GM21360 (cell line): ENCODE measurements around the gene PAFAH2.

ENCODE experiments used
- ATAC-seq: cut with Tn5 transposase; IDR thresholded peaks from one replicate; pipeline ENCODE4 v1.9.1; 2021; ENCODE audit warnings: mild to moderate bottlenecking, moderate library complexity; ENCODE audit not compliant: unreplicated experiment

PAFAH2 gene

DNA sequence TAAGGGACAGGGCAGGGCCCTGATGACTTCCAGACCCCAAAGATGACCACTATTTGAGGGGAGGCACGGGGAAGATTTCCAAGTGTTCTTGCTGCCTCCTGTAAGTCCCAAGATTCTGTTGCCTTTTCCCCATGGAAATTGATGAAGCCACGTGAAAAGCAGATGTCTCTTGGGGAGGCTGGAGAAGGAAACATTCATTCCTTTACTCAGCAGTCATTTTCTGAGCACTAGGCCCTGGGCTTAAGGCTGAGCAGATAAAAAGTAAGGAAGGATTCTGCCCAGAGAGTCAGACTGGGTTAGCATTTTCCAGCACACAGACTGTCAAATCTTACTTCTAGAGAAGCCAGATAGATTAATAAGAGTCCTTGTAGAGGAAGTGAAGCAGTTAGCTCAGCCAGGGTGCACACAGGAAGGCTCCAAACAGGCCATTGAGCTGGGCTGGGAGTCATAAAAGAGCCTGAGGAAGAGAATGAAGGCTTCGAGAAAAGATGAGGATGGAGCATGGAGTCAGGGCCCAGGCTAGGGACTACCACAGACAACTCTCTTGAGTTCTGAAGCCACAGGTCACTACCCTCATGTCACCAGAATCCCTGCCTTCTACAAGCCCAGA lies 33.9 kb upstream of the PAFAH2 start:
- ATAC-seq = no peak

DNA sequence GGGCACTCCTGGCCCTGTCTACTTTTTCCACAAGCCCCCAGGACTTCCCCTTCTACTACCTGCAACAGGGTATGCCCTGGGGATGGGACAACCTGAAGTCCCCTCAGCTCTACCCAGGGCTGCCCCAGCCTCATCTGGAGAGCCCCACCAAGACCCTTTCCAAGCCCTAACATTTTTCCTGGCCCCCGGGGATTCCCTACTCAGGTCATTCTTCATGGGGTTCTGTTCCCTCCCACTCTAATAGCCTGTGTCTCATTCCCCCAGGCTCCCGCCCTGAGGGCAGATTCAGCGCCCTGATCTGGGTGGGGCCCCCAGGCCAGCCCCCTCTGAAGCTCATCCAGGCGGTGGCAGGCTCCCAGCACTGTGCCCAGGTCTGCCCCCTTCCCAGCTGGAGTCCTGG lies 33.3 kb upstream of the PAFAH2 start:
- ATAC-seq = no peak

DNA sequence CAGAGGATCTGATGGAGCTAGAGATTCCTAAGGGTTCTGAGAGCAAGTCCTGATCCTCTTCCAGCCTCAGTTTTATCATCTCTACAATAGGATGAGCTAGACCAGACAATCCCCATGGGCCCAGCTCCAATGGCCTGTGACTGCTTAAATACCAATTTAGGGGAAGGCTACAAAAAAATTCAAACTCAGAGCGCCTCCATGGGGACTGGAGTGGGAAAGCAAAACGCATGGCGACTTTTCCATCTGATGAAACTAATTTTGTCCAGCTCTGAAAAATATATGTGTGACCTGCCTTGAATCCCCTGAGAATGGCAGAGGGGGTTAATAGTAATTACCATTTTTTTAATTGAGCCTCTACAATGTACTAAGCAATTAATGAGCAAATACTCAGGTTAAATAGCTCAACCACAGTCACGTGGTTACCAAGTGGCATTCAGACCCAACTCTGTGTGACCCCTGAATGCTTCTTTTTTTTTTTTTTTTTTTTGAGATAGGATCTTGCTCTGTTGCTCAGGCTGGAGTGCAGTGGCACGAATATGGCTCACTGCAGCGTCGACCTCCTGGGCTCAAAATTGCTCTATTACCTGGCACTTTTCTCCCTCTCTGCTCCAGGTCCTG lies 32.1 kb upstream of the PAFAH2 start:
- no peak for ATAC-seq

DNA sequence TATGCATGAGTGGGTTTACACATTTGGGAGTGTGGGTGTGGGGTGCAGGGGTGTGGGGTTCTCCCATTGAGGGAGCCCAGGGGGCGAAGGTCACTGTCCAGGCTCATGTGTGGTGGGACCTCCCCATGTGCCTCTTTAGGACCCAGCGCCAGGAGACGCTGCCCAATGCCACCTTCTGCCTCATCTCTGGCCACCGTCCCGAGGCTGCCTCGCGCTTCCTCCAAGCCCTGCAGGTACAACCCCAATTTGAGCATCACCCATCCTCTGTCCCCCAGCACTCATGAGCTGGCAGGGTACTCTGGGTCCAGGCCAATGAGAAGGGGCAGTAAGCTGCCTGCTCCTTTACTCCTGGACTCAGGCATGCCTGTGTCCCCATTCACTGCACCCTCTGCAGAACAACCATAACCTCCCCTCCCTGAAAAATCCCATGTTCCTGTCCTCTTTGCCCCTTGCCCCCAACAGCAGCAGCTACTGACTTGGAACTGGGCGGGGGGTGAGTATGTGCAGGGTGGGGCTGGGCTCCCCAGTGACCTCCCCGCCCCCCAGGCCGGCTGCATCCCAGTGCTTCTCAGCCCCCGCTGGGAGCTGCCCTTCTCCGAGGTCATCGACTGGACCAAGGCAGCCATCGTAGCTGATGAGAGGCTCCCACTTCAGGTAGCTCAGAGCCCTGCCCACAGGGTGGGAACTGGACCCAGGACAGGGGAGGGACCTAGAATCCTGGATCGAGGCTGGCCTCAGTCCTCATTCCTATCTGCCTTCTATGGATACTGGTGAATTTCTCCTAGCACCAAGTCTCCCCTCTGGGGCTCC lies 31.4 kb upstream of the PAFAH2 start:
- ATAC-seq = no peak

DNA sequence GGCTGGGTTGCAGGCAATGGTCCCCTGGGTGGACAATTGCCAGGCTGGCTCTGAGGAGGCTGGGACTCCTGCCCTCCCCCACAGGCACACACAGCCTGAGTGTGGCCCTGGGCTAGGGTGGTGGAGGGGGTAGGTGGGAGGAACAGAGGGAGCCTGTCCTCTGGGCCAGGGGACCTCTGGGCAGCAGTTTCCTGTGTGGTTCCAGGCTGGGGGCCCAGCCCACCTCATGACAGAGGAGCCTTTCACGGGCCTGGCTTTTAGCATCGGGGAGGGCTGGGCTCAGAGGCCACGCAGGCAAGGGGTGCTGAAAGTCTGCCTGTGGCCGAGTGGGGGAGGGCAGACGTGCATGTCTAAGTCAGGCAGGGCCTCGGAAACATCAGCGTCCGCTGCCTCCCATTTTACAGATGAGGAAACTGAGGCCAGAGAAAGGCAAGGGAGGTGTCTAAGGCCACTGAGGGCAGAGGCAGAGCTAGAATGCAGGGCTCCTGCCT lies 30.7 kb upstream of the PAFAH2 start:
- ATAC-seq = no peak

DNA sequence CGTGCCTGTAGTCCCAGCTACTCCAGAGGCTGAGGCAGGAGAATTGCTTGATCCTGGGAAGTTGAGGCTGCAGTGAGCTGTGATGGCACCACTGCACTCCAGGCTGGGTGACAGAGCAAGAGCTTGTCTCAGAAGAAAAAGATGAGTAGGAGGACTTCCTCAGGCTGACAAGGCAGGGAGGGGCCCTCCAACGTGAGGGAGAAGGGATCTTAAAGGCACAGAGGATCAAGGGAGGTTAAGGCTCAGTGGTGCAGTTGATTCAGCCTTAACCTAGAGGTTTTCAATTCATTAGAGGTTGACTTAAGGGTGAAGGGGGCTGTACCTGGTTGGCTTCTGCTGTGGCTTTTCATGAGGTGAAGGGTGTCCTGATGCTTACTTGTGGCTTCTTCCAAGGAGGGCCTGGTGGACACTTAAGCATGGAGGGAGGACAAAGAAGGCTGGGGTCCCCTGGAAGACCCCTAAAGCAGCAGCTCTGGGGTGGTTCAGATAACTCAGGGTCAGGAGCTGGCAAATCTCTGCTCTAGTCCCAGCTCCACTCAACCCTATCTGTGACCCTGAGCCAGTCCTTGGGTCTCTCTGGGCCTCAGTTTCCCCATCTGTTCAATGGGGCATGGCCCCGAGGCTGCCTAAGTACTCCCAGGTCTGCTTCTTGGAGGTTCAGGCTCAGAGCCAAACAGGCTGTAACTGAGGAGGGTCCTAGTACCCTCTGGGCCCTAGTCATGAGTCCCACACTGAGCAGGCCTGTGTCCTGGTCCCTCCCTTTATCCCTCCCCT lies 30.0 kb upstream of the PAFAH2 start:
- ATAC-seq = no peak

DNA sequence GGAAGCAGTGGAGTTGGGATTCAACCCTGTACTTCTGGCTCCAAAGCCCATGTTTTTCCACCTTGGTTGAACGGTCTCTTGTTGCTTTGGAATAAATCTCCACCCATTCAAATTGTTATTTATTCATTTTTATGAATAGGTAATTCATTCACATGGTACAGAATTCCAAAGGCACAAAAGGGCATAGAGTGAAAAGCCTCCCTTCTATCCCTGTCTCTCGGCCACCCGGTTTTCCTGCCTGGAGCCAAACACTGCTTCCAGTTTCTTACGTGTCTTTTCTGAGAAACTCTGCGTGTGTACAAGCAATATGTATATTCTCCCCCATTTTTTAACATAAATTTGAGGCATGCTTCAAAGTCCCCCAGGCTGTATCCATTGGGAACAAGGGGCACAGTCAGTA lies 27.7 kb upstream of the PAFAH2 start:
- no peak for ATAC-seq

DNA sequence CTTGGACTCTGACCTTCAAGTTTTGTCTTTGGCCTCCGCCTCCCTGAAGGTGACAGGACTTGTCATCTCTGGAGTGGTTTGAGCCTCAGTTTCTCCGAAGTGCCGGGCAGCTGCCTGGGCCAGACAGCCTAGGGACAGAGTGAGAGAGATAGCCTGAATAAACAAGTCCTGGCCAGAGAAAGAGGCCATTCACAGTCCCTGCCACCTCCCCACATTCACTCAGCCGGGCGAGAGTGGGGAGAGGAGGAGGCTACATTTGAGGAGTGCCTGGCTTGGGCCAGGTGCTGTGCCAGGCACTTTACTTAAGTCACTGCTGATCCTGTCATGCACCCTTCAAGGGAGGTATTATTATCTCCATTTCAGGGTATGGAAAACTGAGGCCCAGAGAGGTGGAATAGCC lies 27.2 kb upstream of the PAFAH2 start:
- ATAC-seq = no peak

DNA sequence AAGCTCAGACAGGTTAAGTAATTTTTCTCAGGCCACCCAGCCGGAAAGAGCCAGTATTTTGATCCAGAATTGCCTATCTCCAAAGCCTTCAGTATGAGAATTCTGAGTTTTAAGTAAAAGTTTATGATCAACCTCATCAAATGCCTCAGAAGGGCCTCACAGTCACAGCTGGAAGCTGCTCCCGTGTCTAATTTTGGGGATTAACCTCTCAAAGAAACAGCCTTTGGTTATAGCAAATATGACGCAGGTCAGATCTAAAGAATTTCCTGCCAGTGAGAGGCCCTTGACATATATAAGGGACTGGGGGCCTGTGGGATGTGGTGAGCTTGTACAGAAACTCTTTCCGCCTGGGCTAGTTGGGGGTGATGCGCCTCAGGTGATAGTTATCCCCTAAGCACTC lies 26.0 kb upstream of the PAFAH2 start:
- no peak for ATAC-seq

DNA sequence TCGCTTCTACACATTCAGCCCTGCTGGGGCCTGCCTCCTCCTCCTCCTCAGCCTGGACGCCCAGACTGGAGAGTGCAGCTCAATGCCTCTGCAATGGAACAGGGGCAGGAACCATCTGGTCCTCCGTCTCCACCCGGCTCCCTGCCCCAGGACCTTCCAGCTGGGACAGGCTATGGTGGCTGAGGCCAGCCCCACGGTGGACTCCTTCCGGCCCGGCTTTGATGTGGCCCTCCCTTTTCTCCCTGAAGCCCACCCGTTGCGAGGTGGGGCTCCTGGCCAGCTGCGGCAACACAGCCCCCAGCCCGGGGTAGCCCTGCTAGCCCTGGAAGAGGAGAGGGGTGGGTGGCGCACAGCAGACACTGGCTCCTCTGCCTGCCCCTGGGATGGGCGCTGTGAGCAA lies 25.1 kb upstream of the PAFAH2 start:
- no peak for ATAC-seq

DNA sequence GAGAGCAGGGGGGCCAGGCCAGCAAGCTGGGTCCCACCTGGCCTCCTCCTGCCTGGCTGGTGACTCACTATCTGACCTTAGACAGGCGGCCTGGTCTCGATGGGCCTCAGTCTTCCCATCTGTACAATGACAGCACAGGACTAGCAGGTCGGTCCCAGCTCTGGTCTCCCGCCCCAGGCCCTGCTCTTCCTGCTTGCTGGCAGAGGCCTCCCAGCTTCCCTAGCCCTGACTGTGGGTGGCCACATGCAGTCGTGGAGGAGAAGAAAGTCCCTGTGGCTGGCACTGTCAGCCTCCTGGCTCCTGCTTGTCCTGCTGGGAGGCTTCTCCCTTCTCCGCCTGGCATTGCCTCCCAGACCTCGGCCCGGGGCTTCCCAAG lies 24.5 kb upstream of the PAFAH2 start:
- ATAC-seq = no peak

DNA sequence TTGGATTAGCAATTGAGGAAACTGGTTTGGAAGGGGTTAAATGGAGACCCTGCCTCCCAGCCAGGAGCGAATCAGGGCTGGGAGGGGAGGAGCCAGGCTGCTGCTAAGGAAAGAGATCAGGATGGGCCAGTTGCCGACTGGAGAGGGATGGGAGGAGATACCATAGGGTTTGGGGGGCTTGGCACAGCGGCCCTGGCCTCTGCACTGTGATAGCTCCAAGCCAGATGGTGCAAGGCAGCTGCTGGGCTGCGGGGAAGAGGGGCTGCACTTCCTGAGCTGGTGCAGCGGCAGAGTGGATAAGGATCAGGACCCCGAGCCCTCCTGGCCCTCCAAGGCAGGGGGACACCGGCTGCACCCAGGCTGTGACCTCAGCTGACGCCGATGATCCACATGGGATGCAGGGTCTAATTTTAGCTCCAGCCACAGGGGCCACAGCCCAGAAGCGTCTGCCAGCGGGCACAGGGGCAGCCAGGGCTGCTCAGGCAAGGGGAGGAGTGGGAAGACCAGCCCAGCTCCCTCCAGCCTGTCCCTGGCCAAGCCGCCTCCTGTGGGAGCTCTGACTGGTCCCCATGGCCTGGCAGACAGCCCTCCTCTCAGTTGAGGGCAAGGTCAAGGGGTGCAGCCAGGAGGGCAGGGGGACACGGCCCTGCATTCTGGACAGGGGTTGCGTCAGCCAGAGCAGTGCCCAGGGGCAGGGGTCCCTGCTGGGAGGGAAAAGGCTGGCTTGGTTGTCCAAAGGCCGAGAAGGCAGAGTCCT lies 24.0 kb upstream of the PAFAH2 start, which contains the start of gene EXTL1:
EXTL1 (plus strand) TSS at position 129 of the 757 bp plus-strand sequence. CDS start 872 bp downstream, outside the sequence.
- ATAC-seq = no peak

DNA sequence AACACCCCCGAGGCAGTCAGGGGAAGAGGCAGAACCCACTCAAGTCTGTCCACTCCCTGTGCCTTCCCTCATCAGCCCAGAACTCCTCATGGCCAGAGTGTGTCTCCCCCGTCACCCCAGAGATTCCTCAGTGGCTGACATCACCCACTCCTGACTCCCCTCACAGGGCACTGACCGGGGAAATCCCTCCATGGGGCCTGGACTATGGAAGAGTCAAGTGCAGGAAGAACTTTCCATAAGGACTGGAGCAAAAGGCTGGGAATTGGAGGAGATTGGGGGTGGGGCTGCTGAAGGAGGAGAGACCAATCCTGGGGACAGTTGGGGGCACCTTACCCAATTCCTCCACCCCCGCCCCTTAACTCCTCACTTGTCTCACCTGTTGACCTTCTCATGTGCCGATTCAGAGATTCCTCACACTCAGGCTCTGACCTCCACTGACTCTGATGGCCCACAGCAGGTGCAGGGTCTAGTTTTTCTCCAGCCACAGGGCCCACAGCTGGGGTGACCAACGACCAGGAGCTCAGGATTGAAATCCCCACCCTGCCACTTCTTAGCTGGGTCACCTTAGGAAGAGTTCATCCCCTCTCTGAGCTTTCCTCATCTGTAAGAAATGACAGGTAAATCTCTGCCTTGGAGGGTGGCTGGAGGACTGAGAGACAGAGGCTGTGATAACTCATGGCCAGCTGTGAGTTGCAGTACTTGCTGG lies 23.2 kb upstream of the PAFAH2 start:
- ATAC-seq = no peak

DNA sequence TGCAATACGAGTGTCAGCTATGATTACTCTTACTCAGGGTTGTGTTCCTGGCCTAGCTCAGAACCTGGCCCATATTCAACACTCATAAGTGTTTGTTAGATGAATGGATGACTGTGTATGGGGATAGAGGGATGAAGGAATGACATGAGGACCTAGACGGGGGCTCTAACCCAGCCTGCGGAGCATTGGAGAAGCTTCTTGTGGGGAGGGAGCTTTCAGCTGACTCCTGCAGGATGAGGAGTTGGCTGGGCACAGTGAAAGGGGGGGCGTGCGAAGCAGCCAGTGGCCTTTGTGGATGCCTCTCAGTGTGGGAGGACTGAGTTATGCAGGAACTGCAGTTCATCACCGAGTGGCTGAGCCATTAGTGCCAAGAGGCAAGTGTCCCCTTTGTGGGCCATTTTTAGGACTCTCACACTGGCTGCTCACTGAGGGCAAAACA lies 22.5 kb upstream of the PAFAH2 start:
- ATAC-seq = no peak

DNA sequence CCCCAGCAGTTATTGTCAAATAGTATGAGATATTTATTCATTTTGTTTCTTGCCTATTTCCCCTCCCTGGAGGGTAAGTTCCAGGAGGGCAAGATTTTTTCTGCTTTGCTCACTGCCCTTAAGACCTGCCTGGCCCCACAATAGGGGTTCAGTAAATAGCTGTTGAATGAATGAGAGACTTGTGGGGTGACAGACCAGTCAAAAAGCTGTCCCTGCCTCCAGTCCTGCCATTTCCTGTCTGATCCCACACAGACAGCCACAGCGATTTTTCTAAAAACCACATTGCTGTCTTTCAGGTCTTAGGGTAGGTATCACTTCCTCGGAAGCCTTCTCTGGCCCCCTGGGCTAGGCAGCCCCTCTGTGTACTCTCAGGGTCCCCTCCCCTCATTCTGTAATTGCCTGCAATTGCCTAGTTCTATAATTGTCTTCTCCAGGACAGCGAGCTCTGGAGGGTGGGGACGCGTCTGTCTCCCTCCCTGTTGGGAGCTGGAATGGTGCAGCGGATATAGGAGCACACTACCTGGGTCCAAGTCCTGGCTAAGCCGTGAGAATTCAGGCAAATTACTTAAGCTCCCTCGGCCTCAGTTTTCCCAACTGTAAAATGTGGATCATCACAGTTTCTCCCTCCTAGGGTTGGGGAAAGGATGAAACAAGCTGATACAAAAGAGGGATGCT lies 21.9 kb upstream of the PAFAH2 start:
- no peak for ATAC-seq

DNA sequence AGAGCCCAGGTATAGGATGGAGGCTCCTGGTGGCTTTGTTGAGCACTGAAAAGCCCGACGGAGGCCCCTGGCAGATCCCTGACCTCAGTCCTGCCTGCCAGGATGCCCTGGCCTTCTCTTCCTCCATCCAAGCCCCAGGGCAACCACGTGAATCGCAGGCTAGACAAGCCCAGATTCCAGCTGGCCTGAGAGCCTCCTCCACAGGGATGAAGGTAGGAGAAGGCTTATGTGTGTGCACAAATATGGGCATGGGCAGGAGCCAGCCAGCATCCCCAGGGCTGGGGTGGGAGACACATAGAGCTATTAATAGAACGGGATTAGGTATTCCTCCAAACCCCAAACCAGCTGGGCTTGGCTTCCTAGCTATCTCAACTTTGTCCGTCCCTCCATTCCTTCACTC lies 19.7 kb upstream of the PAFAH2 start:
- ATAC-seq = no peak

DNA sequence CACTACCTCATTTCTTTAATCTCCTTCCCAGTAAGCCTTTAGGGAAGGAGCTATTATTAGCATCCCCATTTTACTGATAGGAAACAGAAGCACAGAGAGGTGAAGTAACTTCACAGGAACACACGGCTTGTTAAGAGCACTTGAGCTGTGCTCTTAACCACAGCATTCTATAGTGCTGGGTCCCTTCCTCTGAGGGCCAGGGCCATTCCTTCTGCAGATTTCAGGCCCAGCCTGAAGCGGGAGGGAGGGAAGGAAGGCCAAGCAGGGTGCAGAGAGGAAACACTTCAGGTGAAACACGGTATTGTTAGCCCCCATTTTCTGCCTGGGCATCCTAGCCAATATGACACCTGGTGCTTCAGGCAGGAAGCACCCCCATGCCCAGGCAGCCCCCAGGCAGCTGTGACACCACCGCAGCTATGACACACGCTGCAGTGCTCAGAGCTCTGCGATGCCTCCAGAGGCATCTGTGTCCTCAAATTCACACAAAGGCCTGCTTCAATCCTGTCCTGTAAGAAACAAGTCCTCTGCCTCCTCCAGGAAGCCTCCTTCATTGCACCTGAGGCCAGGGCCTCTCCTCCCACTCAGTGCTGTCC lies 19.2 kb upstream of the PAFAH2 start:
- no peak for ATAC-seq

DNA sequence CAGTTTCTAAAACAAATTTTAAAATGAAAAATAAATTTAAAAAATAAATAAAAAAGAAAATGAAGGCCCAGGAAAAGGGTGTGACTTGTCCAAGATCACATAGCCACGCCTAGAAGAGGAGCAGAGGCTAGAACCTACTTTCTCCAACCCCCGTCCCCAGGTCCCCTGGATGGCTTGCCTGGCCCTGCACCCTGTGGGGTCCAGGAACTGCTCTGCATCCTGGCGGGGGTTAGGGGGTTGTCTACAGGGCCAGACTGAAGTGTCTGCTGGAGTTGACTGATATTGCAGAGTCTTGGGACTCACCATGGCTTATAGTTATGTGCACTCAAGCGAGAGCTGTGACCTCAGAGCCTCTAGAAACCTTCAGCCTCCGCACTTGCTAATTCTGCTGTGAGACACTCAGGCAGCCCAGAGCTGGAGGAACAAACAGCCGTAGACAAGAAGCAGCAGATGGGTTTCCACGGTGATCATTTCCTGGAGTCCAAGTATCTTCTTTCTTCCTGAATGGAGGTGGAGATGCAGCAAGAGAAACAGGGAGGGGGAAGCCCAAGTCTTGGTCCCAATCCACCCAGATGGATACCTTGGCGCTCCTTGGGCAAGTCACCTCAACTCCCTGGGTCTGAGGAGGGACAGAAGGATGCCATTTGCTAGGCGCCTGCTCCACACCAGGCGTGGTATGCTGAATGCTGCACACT lies 18.5 kb upstream of the PAFAH2 start:
- no peak for ATAC-seq
